GM19351 (cell line): ENCODE data around the gene CSHL1.
"Not testable (repeated sequence)": the region's sequence is repeated elsewhere in the genome, so short reads cannot be mapped to it uniquely, and the experiment has no call there.

ENCODE experiments used
- ATAC-seq: cut with Tn5 transposase; IDR thresholded peaks from one replicate; pipeline ENCODE4 v1.9.1; 2021; ENCODE audit warnings: mild to moderate bottlenecking, moderate library complexity; ENCODE audit not compliant: unreplicated experiment

The CSHL1 gene

DNA sequence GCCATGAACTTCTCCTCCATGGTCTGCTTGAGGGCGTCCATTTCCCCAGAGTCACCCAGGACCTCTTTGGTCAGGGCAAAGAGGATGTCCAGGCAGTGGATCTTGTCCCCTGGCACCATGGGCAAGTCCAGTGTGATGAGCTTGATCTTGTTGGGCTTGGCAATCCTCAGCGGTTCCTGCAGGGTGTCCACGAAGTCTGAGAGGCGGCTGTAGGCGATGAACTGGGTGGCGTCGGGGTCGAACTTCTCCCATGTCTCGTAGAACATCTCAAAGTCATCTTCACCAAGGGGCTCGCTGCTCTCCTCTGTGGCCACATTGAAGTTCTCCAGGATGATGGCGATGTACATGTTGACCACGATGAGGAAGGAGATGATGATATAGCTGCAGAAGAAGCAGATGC, 30.1 kb upstream of the CSHL1 start:
- ATAC-seq: no peak

DNA sequence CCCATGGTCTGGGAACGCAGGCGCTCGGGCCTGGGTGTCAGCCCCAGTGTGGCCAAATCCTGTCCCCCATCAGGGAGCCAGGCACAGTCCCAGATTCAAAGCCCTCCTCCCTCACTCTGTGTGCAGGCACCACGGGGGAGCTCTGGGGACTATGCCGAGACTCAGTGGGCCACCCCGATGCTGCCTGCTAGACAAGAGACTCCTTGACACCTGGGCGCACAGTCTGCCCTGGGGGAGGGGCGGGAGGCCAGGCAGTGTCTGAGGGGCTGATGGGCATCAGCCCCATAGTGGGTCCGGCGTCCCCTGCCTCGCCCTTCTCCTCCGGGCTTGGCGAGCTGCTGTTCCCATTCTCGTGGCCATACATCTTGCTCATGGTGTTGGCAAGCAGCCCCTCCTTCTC, 29.5 kb upstream of the CSHL1 start:
- ATAC-seq: no peak

GRCh38 chr17:63939884-63940283, 28.8 kb upstream of the CSHL1 start:
- ATAC-seq: no peak

DNA sequence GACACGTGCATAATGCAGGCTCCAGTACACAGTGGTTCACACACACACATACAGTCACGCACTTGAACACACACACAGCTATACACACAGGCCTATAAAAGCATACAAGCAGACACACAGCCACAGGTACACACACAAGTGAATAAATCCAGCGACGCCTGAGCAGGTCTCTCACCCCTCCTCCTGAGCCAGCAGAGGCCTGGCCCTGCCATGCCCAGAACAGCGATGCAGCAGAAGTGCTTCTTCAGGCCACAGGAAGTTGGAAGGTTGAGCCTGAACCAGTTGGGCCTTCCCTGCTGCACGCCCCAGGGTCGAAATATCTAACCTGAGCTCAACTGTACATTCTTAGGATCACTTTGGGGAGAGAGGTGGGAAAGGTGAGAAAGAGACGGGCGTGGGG, 28.3 kb upstream of the CSHL1 start:
- no peak for ATAC-seq

- no peak for ATAC-seq
Observed at GRCh38 chr17:63937920-63938319, 26.9 kb upstream of the CSHL1 start.

DNA sequence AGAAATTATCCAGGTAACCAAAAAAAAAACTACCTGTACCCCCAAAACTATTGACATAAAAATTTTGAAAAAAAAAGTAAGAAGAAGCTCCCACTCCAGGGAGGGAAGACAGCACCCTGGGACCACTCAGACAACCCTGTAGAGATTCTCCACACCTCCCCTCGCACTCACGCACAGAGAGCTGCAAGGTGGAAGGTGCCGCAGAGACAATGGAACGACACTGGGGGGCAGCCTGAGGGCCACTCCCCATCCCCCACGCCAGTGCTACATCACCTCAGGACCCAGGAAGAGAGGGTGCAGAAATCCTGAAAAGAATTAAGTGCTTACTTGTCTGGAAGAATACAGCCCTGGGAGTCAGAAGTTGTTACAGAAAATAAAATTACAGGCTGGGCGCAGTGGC, 26.3 kb upstream of the CSHL1 start:
- ATAC-seq: no peak

GRCh38 chr17:63934183-63935112, 23.4 kb upstream of the CSHL1 start:
- ATAC-seq: no peak

DNA sequence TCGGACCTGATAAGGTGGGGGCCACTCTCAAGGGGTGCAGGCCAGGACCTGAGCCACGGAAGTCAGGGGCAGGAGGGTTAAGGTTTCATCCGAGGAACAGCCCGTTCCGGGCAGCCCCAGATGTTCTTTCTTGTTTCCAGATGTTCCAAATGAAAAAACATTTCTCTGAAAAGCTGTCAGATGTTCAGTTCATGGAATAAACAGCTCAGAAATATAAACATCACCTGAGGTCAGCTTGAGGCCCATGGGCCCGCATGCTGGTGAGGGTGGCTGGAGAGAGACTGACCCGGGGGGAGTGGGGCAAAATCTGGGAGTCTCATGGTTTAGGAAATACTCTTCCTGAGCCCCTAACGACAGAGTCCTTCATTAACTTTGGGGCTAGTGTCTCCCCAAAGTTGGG, 22.5 kb upstream of the CSHL1 start:
- no peak for ATAC-seq

GRCh38 chr17:63932721-63933120, 21.7 kb upstream of the CSHL1 start:
- no peak for ATAC-seq

DNA sequence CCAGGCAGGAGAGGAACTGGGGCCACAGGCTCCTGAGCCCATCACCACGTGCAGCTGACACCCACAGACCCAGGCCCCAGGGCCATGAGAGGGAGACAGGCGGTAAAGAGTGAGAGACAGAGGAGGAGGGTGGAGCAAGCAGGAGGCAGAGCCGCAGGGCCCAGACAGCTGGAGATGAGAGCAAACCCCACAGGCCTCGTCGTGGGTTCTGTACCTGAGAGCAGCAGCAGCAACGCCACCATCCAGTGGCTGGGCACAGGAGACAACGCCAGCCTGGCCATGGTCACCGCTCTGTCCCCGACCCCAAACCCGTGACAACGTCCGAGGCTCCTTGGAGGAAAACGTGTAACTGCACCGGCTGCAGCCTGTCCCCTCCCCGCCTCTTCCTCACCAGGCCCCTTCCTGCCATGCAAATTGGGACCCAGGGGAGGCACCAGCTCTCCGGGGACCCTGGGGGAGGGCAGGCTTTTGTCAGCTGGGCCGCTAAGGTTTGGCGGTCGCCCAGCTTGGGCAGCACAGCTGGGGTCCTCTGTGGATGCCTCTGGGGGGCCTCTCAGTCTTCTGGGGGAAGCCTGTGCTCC, 21.0 kb upstream of the CSHL1 start, which contains the start of gene CD79B:
Gene CD79B, minus strand, starts transcription at position 351 of the 581 bp plus-strand sequence. Its CDS starts 70 bp downstream, at position 281.
- ATAC-seq: peak; percentile 82

DNA sequence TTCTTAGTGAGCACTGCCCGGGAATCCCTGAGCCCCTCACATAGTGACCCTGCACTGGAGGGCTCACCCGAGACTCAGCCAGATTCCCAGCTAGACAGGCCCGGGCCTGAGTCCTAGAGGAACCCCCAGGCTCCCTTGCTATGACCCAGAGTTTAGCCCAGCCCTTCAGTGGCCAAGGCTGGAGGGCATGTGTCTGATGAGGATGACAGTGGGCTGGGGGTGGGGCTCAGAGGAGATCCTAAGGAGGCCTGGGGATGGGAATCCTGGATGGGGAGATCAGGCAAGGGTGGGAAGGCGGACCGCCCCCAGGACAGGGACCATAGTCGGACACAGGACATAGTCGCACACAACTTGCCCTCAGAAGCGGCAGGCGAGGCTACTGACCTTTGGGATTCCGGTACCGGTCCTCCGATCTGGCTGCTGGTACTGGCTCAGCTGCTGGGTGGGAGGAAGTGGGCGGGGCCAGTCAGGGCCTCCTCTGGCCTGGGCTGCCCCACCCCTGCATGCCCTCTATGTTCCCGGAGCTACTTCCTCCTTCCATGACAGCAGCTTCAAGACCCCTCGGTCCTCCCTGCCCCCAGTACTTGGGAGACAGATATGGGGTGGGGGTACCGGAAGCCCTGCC, 20.0 kb upstream of the CSHL1 start:
- ATAC-seq: peak; percentile 50

- ATAC-seq: no peak
Observed at GRCh38 chr17:63929860-63930766, 19.1 kb upstream of the CSHL1 start.

- no peak for ATAC-seq
Observed at GRCh38 chr17:63928966-63929695, 18.1 kb upstream of the CSHL1 start.

DNA sequence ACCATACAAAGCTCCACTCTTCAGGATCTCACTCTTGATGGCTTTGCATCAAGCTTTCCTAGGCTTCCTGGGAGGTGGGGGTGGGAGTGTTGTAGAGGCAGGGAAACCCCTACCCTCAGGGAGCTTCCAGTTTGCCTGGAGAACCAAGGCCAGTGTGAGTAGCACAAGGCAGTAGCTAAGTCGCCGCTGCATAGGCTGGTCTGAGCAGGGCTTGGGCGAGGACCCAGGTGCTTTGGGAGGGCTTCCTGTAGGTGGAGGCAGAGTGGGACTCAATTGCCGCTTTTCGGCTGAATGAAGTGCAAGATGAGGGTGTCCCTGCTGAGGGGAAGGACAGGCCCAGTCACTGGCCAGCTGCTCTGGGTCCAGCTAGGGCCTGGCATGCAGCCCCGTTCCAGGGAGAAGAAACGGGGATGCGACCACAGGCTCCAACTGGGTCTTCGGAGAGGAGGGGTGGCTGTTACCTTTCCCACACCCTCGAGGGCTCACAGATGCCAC, 17.2 kb upstream of the CSHL1 start:
- ATAC-seq: no peak

GRCh38 chr17:63927464-63928171, 16.6 kb upstream of the CSHL1 start:
- ATAC-seq: no peak

DNA sequence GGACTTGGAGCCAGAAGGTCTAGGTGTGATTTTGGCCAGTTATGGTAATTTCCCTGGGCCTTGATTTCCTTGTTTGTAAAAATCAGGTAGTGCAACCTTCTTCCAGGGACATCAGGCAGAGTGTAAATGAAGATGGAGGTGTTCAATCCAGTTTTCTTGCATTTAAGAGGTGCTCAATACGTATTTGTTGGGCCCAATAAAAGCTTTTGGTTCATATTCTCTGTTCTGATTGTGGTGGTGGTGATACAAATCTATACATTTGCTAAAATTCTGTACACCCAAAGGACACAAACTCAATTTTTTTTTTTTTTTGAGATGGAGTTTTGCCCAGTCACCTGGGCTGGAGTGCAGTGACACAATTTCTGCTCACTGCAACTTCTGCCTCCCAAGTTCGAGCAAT, 15.1 kb upstream of the CSHL1 start:
- no peak for ATAC-seq

DNA sequence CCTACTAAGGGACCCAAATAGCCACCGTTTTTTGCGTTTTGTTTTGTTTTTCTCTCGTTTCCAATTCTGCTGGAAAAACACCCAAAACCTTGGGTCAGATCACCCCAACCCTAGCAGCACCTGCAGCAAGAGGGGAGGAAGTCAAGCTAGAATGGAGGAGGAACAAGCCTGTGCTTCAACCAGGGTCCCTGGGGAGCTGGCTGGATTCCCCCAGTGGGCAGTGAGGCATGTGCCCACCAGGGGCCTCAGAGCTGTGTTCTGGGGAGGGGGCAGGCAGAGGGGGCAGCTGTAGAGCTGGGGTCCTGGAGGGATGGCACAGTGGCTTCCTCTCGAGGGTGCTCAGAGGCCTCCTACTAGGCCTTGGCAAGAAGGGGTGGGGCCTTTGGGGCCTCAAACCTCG, 14.6 kb upstream of the CSHL1 start:
- no peak for ATAC-seq

GRCh38 chr17:63922402-63922801, 11.3 kb upstream of the CSHL1 start:
- ATAC-seq: not testable (repeated sequence)

GRCh38 chr17:63920779-63921178, 9.7 kb upstream of the CSHL1 start:
- ATAC-seq: not testable (repeated sequence)
